ENCODE measurements around the gene ERBB3. TPM values are rescaled to one million over a fixed set of nuclear protein-coding genes. Genes with fewer than 3 reads are reported as not detected.
A peak's percentile ranks its signal among the peaks of the same experiment; 100 is the strongest.

ERBB3 gene
- total RNA-seq (104 and 128 TPM in 2 replicates), polyA plus RNA-seq (56.1 and 69.0 TPM in 2 replicates)

- Histone ChIP-seq H3K27me3 (no peaks in the 10 kb centered on the region), H3K79me2 (peaks cover 30% of the 10 kb centered on the region), H3K4me3 (peak within 1 kb of the TSS; percentile 52), H3K4me1 (ENCODE audit: insufficient read depth) (no peaks in the 10 kb centered on the region), H3K27ac (peak within 1 kb of the TSS; percentile 99), H4K20me1 (ENCODE audit: insufficient read depth, poor library complexity, severe bottlenecking) (no peaks in the 10 kb centered on the region), H2AFZ (peak within 1 kb of the TSS; percentile 82), H3K9me2 (replicated peaks; ENCODE audit: insufficient read depth) (no peaks in the 10 kb centered on the region), H3K36me3 (replicated peaks; ENCODE audit: insufficient read depth, low read depth) (no peaks in the 10 kb centered on the region), H3K9me3 (ENCODE audit: low read depth) (no peaks in the 10 kb centered on the region), H3K4me2 (peak within 1 kb of the TSS; percentile 86)
- WGBS (ENCODE audit: low lambda C conversion rate, missing lambda C conversion rate), result under 1% methylated on average over 43 of the region's 59 CpGs
- DNase-seq (ENCODE audit: low spot score), result peak; percentile 94
- no peak for TF ChIP-seq CTCF (IDR thresholded peaks at IDR 0.05; ENCODE audit: poor library complexity)
- no peak for TF ChIP-seq EZH2phosphoT487 (IDR thresholded peaks at IDR 0.05; ENCODE audit: low read depth, severe bottlenecking, unreplicated experiment)
- no peak for TF ChIP-seq EZH2 (IDR thresholded peaks at IDR 0.05; ENCODE audit: borderline replicate concordance)
Measured at GRCh38 chr12:56079723-56080555, at the start of gene ERBB3. Gene ERBB3, plus strand, starts transcription at chr12:56080165. Its CDS starts 136 bp downstream, at chr12:56080301.

GRCh38 chr12:56031987-56032386, 48.0 kb upstream of the ERBB3 start:
- Histone ChIP-seq H3K27ac (no peak overlapping the region), H3K4me3 (no peak overlapping the region), H3K9me2 (replicated peaks; ENCODE audit: insufficient read depth) (no peaks in the 10 kb centered on the region), H4K20me1 (ENCODE audit: insufficient read depth, poor library complexity, severe bottlenecking) (no peaks in the 10 kb centered on the region), H3K36me3 (replicated peaks; ENCODE audit: insufficient read depth, low read depth) (no peaks in the 10 kb centered on the region), H3K27me3 (no peaks in the 10 kb centered on the region), H3K9me3 (ENCODE audit: low read depth) (no peaks in the 10 kb centered on the region), H3K4me1 (ENCODE audit: insufficient read depth) (peaks cover 4% of the 10 kb centered on the region), H3K79me2 (no peaks in the 10 kb centered on the region), H3K4me2 (no peak overlapping the region), H2AFZ (no peak overlapping the region)
- TF ChIP-seq CTCF (IDR thresholded peaks at IDR 0.05; ENCODE audit: poor library complexity) (no peak), EZH2 (IDR thresholded peaks at IDR 0.05; ENCODE audit: borderline replicate concordance) (no peak), EZH2phosphoT487 (IDR thresholded peaks at IDR 0.05; ENCODE audit: low read depth, severe bottlenecking, unreplicated experiment) (no peak)
- DNase-seq (ENCODE audit: low spot score), result no peak
- WGBS (ENCODE audit: low lambda C conversion rate, missing lambda C conversion rate), result 92% methylated on average over 1 of the region's 1 CpG

GRCh38 chr12:56034586-56035332, 45.2 kb upstream of the ERBB3 start:
- TF ChIP-seq EZH2phosphoT487 (IDR thresholded peaks at IDR 0.05; ENCODE audit: low read depth, severe bottlenecking, unreplicated experiment), result no peak
- TF ChIP-seq EZH2 (IDR thresholded peaks at IDR 0.05; ENCODE audit: borderline replicate concordance), result no peak
- no peak for TF ChIP-seq CTCF (IDR thresholded peaks at IDR 0.05; ENCODE audit: poor library complexity)
- Histone ChIP-seq H4K20me1 (ENCODE audit: insufficient read depth, poor library complexity, severe bottlenecking) (no peaks in the 10 kb centered on the region), H2AFZ (no peak overlapping the region), H3K9me2 (replicated peaks; ENCODE audit: insufficient read depth) (no peaks in the 10 kb centered on the region), H3K27me3 (no peaks in the 10 kb centered on the region), H3K4me1 (ENCODE audit: insufficient read depth) (no peaks in the 10 kb centered on the region), H3K79me2 (no peaks in the 10 kb centered on the region), H3K27ac (no peak overlapping the region), H3K4me3 (no peak overlapping the region), H3K36me3 (replicated peaks; ENCODE audit: insufficient read depth, low read depth) (no peaks in the 10 kb centered on the region), H3K9me3 (ENCODE audit: low read depth) (no peaks in the 10 kb centered on the region), H3K4me2 (no peak overlapping the region)
- 92% methylated on average over 16 of the region's 21 CpGs for WGBS (ENCODE audit: low lambda C conversion rate, missing lambda C conversion rate)
- DNase-seq (ENCODE audit: low spot score), result no peak
